ENCODE measurements around the gene MPLKIP. TPM values are rescaled to one million over a fixed set of nuclear protein-coding genes. Genes with fewer than 3 reads are reported as not detected.

The MPLKIP gene
- total RNA-seq, 1 donor from 2014 or later = 26.2 TPM

GRCh38 chr7:40077849-40078248 lies 56.6 kb downstream of the MPLKIP start:
- intact Hi-C loops (cut with DNase I) = no loop called here
- no peak for ATAC-seq

More at GRCh38 chr7:40077849-40078248, 56.6 kb downstream of the MPLKIP start:
- DNase-seq (ENCODE audit: low spot score) = no peak

Other genes with a start within 250 kb of the MPLKIP start
- gene CDK13, start 184.4 kb downstream of the MPLKIP start, total RNA-seq = 77.7 TPM
- gene SUGCT, start 383 bp upstream of the MPLKIP start, total RNA-seq = 7.2 TPM

All from sciatic nerve (tissue), 2 donors.